HG03066 (cell line): ENCODE measurements around the gene RBFOX2.

Experiments used
- ATAC-seq: cut with Tn5 transposase; IDR thresholded peaks from one replicate; pipeline ENCODE4 v1.9.1; 2021; ENCODE audit warnings: low read depth; ENCODE audit not compliant: unreplicated experiment

Gene RBFOX2

DNA sequence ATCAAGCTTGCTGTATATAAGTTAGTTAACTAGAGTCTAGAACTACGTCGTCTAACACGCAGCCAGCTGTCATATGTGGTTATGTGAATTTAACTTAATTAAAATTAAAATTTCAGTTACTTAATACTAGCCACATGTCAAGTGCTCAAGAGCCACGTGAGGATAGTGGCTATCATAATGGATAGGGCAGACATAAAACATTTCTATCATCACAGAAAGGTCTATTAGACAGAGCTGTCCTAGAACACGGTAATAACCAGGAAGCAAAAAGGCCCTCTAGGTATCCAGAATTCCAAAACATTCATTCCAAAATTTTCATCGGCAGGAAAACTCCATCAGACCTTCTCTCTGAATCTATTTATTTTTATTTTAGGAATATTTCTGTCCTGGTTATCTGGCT, 123.9 kb downstream of the RBFOX2 start:
- ATAC-seq = no peak

GRCh38 chr22:35904336-35904692, 124.3 kb downstream of the RBFOX2 start:
- ATAC-seq = no peak

GRCh38 chr22:35903571-35904335, 124.9 kb downstream of the RBFOX2 start:
- no peak for ATAC-seq

GRCh38 chr22:35900483-35901168, 128.0 kb downstream of the RBFOX2 start:
- ATAC-seq = no peak

GRCh38 chr22:35899736-35900135, 128.9 kb downstream of the RBFOX2 start:
- ATAC-seq = no peak

DNA sequence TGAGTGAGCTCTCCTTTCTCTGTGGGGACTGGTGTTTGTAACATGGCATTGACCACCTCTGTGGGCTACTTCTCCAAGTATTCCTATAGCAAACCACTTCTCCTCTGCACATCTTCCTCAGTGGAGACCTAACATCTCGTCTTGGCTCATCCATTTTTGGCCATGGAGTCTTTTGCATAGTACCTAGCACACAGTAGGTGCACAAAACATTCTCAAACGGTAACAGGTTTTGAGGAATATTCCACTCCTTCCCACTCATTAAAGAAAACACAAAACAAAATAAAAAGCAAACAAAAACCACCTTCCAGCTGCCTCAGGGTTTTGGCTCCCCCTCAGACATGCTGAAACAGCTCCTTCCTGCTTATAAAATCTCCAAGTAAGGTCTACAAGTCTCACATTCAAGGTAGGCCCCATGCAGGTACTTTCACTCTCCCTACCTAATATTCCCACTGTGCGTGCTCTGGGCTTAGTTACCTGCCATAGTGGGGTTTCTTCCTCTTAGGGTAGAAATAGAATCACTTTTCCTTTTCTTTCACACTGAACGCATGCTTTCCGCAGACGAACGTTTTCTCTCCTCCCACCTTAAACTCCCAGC, 132.4 kb downstream of the RBFOX2 start:
- ATAC-seq = no peak

DNA sequence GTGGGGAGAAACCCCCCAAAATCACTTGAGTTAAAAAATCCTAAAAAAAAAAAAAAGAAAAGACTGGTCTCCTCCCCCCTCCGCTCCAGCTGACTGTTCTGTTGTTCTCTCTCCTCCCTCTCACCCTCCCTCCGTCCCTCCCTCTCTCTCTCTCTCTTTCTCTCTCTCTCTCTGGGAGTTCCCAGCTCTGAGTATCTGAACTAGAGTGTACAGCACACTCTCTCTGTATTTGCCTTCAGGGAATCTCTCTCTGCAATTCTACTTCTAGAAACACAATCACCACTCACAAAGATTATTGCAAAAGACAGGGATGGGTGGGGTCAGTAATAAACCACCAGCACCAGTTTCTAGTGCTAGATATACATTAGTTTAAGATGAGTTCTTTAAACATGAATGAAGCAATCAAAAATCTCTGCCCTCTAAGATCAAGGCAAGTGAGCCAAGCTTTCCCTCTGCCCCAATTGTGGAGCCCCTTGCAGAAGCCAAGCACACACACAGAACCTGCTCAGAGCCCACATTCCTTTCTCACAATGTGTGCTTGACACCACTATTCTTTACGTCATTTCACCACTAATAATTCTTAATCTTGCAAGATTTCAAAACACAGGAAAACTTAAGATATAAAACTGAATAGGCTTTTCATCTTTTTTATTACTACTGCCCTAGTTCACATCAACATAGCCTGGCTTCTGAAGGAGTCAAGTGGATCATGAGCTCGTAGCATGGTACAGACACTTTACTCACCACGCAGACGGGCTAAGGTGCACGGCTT, 133.5 kb downstream of the RBFOX2 start:
- no peak for ATAC-seq

DNA sequence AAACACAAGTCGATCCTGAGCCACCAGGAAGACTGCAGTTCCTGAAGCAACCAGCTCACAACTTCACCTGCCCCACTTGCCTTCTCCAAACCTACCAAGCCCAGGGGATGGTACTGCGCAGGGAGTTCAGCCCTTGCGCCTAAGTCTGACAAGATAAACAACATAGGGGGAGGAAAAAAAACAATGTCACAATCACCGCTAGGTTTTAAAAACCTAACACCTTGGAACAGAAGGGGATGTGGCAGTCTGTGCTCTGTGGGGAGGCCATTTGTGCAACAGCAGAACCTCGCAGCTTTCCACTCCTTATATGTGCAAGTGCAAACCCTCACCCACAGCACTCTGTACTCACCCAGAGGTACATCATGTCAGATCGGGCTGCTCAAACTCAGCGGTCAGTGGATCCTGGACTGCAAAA, 134.2 kb downstream of the RBFOX2 start:
- no peak for ATAC-seq

- ATAC-seq = no peak
Observed at GRCh38 chr22:35893698-35894097, 134.9 kb downstream of the RBFOX2 start.

GRCh38 chr22:35892192-35892591, 136.4 kb downstream of the RBFOX2 start:
- no peak for ATAC-seq

DNA sequence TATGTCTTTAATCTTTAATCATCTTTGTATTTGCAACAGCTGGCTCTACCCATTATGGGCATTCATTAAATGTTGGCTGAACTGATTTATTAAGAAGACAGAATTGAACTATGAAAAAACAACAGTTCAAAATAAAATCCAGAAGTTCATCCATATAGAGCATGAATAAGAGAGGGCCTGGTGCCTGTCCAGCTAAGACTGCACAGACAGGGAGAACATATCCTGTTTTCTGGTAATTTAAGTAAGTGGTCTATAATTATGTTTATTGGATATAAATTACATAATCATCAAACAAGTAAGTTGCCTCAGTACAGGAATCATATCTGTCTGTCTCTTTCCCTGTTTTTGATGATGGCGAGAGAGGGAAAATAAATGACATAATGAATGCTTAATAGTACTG, 137.2 kb downstream of the RBFOX2 start:
- no peak for ATAC-seq

GRCh38 chr22:35889071-35889470, 139.6 kb downstream of the RBFOX2 start:
- no peak for ATAC-seq

DNA sequence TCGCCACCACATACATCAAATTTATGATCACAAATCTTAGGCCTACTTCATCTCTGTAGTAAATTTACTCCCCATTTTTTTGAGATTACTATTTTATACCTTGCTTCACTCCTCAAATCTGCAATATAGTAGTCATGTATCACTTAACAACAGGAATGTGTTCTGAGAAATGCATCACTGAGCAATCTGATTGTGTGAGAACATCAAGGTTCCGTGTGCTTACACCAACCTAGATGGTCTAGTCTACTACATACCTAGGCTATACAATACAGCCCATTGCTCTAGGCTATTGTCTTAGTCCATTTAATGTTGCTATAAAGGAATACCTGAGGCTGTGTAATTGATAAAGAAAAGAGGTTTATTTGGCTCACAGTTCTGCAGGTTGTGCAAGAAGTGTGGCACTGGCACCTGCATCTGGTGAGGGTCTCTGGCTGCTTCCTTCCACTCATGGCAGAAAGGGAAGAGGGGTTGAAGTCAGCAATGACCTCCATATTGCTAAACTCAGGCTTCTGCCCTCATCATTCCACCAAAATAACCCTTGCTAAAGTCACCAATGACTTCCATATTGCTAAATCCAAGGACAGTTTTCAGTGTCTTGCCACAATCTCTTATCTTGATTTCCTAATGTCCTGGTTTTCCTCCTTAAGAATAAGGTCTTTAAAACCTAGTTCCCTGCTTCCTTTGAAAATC, 140.3 kb downstream of the RBFOX2 start:
- ATAC-seq = no peak

DNA sequence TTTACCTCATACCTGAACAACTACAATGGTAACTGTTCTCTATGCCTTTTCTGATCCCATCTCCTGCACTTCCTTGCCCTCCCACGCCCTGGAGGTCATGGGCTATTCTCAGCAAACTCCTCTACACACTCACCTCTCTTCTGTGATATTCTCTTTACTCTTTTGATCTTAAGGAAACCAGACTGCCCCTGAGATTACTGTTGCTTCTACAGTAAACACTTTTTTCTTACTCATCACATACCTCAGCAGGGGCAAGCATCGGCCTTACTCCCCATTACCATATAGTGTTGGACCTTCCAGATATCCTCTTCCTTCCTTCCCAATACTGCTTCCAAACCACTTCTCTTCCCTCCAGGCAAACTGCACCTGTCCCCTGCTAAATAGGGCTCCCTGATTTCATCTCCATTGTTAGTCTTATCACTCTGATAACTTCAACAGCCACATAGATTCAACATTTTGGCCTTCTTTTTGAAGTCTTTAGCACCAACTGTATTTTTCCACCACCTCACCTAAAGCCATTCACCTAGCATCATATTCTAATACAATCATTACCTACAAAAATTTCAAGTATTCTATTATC, 141.2 kb downstream of the RBFOX2 start:
- no peak for ATAC-seq

GRCh38 chr22:35886309-35886708, 142.3 kb downstream of the RBFOX2 start:
- ATAC-seq = no peak

GRCh38 chr22:35884529-35884928, 144.1 kb downstream of the RBFOX2 start:
- no peak for ATAC-seq

DNA sequence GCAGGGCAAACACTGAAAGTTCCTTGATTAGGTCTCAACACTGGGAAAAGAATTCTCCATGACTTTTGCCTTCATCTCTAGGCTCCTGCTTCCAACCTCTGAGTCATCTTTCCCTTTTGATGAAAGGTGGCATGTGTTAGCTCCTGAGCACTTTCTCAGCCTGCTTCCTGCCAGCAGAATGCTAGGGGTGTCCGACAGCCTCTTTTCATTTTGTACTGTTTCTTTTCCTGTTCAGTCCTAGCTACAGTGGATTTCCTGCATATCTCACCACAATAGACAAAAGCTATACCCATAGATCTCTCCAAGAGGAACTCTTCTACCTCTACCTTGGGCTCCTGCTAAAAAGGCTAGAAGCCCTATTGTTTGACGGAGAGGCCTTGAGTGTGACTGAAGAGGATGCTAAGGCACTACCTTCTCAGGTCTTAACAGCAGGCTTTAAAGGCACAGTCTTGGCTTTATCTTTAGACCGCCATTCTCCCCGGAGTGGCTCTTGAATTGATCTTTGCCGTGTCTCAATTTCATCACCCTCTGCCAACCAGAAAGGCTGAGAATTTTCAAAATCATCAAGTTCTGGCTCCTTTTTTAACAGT, 145.5 kb downstream of the RBFOX2 start:
- no peak for ATAC-seq

DNA sequence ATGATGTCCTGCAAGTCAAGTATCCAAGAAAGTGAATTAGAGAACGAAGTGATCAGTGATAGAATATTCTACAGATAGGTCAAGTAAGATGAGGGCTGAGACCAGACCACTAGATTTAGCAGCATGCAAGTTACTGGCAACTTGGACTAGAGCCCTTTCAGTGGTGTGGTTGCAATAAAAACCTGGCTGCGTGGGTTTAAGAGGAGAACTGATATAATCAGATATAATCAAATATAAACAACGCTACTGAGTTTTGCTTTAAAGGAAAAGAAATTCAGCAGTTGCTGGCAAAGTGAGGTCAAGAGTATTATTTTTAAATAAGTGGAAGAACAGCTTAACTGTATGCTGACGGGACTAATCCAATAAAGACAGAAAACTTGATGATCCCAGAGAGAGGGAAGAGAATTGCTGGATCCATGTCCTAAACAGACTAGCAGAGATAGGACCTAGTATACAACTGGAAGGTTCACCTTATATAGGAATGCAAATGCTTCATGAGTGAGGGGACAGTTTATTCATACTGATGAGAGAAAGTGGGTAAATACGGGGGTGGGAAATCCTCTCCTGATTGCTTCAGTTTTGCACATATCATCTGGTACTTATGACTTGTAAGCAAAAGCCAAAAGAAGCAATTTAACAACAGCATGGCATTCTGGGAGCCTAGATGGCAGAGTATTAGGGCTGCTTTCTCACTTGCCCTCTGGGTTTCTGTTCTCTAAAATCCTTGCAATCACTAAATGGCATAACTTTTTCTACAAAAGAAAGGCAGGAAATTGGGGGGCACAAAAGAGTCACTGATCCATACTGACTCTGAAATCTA, 146.2 kb downstream of the RBFOX2 start:
- no peak for ATAC-seq

- no peak for ATAC-seq
Observed at GRCh38 chr22:35879351-35879750, 149.3 kb downstream of the RBFOX2 start.
